ENCODE measurements around the gene ACTR6.
A peak's percentile ranks its signal among the peaks of the same experiment; 100 is the strongest.
"Not testable (repeated sequence)": the region's sequence is repeated elsewhere in the genome, so short reads cannot be mapped to it uniquely, and the experiment has no call there.

The ACTR6 gene

DNA sequence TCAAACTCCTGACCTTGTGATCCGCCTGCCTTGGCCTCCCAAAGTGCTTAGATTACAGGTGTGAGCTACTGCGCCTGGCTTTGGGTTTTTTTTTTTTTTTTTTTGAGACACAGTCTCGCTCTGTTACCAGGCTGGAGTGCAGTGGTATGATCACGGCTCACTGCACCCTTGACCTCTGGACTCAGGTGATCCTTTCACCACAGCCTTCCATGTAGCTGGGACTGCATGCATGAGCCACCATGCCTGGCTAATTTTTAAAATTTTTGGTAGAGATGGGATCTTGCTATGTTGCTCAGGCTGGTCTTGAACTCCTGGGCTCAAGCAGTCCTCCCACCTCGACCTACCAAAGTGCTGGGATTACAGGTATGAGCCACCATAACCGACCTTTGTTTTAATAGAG lies 21.6 kb downstream of the ACTR6 start:
- not testable (repeated sequence) for DNase-seq

DNA sequence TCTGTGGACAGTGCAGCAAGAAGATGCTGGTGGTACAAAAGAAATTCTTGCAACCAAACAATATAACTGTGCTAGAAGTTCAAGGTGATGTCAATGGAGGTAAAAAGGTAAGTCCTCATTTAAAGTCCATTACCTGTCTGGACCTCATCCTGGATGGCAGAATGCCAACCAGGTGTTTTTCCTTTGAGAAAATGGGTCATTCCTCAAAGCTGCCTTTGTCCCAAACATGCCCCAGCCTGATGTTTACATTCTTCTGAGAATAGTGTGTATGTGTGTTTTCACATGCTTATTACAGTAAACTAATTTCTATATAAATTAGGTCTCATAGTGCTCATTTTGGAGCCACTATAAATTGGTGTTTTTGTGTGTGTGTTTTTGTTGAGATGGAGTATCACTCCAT lies 24.9 kb downstream of the ACTR6 start:
- no peak for DNase-seq

DNA sequence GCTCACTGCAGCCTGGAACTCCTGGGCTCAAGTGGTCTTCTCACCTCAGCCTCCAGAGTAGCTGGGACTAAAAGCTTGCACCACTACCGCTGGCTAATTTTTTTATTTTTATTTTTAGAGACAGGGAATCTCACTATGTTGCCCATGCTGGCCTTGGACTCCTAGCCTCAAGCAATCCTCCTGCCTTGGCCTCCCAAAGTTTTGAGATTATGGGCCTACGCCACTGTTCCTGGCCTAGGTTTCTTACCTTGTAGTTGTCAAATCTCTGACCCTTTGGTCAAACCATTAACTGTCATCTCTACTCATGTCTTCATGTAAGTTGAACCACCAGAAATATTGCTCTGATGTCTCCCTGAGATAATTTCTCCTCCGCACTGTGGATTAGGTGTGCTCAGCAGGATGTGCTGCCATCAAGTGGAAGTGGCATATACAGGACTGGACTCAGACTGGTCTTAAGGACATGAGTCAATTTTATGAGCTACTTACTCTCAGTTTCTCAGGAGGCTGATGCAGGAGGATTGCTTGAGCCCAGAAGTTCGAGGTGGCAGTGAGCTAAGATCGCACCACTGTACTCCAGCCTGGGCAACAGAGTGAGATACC lies 28.5 kb downstream of the ACTR6 start:
- DNase-seq: no peak

DNA sequence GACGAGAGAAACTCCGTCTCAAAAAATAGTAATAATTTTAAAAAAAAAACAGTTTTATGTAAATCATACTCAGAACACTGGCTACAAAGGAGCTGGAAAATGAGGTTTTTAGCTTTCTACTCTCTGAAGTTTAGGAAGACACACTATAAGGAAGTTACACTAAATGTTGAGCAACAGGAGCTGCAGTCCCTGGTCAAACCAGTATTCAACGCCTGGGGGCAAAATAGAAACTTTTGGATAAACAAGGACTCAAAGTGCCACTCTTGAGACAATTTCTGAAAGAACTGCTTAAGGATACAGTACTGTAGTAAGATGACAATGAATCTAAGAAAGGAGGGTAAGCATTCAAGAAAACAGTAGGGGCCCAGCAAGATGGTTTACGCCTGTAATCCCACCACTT lies 29.3 kb downstream of the ACTR6 start:
- DNase-seq: no peak

DNA sequence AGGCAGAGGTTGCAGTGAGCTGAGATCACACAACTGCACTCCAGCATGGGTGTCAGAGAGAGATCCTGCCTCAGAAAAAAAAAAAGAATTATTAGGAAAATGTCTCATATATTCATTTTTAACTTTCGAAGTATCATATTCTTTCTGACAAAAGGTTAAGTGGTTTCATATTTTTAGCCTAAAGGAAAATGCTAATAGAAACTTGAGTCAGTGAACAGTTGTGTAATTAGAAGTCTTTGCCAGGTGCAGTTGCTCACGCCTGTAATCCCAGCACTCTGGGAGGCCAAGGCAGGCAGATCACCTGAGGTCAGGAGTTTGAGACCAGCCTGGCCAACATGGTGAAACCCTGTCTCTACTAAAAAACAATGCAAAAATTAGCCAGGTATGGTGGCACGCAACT lies 31.3 kb downstream of the ACTR6 start:
- not testable (repeated sequence) for DNase-seq

DNA sequence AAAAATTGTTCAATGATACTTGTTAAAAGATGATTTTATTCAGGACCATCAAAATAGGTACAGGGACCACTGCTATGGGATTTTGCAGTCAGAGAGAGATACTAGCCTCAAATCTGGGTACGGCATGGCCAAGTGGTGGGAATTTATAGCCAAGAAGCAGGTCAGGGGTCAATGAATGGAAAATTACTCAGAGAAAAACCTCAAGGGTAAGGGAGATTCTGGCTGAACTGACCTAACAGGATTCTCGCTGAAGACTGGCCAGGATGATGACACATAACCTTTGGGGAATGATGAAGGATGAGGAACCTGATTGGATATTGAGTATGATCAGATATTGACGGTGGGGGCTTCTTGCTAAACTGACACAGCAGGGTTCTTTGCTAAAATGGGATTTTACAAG lies 33.6 kb downstream of the ACTR6 start:
- DNase-seq: no peak

DNA sequence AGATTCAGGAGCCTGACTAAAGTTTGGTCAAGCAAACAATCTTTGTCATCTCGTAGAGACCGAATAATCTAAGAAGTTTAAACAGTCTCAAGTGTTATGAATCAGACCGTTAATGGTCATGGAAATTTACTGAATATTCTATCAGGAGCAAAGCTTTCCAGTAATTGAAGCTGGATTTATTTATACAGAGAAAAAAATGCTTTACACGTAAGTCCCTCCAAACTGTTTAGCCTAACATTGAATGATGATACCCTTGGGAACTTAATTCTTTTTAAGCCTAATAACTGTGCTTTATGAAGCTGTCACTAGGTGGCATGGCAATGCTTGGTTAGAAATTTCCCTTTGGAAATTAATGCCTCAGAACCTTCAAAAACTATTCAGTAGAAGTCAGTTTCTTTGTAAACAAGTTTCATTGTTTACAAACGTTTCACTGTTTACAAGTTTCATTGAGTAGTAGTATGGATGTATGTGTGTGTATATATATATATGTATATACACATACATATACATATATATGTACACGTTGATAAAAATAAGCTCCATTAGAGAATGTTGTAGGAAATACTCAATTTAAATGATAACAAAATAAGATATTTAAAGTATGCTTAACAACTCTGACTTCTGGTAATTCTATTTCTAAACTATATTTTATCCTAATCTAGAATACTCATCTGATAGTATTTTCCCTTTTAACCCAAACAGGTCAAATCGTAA lies 34.1 kb downstream of the ACTR6 start:
- no peak for DNase-seq

DNA sequence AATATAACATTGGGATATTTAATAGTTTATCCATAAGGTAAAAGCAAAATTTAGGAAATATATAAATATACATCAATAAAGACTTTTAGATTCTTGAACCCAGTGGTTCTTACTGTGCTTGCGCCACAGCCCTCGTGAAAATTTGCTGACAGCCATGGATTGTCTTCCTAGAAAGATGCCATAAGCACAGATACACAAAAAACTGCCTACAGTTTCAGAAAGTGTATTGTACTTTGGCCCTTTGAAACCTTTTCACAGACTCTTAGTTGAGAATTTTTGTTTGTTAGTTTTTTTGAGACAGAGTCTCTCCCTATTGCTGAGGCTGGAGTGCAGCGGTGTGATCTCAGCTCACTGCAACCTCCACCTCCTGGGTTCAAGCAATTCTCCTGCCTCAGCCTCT lies 38.2 kb downstream of the ACTR6 start:
- no peak for DNase-seq

DNA sequence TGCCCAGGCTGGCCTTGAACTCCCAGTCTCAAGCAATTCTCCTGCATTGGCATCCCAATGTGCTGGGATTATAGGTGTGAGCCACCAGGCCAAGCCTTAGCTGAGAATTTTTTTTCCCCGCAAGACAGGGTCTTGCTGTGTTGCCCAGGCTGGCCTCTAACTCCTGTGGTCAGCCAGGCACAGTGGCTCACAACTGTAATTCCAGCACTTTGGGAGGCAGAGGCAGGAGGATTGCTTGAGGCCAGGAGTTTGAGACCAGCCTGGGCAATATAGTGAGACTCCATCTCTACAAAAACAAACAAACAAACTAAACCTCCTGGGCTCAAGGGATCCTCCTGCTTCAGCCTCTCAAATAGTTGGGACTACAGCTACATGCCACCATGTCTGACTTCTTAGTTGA lies 39.0 kb downstream of the ACTR6 start:
- DNase-seq: no peak

DNA sequence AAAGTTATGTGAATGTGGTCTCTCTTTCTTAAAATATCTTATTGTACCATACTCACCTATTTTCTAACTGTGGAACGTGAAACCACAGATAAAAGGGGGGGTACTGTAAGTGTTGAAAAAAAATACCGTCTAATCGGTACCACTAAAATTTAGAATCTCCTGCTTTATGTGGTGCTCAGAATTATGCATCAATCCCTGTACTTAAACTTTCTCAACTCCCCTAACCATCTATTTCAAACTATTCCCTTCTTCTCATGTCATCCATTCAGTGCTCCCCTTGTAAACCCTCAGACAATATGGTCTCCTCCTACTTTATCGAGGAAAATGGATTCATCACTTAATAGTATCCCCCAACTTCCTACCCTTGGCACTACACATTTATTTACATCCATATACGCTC lies 42.5 kb downstream of the ACTR6 start:
- DNase-seq: no peak

DNA sequence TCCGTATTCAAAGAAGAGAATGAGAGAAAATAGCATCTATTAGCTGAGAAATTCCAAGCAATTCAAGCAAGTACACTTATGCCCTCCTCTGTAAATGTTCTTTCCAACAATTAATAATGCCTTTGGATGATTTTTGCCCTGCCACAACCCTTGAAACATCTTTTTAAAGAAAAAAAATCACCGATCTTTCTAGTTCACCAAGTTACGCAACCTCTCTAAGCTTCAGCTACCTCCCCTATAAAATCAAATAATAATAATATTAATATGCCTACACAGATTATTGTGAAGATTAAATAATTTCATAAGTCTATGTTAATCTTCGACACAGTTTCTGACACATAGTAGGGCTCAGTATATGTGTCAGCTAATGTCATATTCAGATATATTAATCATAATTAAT lies 47.1 kb downstream of the ACTR6 start:
- no peak for DNase-seq

DNA sequence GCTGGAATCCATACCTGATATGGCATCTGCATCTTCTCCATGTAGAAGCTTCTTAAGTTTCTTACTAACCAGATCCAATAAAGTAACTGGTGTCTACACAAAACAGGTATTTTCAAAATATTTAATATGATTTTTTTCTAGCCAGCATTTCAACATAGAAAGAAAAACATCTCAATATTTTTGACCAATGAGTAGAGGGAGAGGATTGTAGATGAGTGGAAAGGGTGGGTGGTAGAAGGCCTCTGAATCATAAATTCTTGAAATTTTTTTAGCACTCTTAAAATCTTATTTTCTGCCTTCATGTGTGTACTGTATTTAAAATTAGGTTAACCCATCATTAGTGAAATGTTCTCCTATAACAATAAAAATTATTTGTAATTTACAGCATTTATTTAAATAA lies 48.3 kb downstream of the ACTR6 start:
- DNase-seq: no peak

DNA sequence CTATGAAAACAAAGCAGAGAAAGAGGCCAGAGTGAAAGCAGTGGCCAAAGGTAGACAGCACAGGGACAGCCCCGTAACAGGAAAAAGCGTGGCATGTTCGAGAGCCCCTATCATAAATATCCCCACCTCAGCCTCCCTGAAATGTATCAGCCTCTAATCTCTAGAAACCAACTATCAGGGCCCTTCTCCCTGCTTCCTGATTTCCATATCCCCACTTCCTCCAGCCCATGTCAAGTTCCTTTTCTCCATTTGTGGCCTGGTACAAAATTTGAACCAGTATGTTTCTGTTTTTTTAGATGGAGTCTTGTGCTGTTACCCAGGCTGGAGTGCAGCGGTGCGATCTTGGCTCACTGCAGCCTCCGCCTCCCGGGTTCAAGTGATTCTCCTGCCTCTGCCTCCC lies 49.3 kb downstream of the ACTR6 start:
- no peak for DNase-seq

DNA sequence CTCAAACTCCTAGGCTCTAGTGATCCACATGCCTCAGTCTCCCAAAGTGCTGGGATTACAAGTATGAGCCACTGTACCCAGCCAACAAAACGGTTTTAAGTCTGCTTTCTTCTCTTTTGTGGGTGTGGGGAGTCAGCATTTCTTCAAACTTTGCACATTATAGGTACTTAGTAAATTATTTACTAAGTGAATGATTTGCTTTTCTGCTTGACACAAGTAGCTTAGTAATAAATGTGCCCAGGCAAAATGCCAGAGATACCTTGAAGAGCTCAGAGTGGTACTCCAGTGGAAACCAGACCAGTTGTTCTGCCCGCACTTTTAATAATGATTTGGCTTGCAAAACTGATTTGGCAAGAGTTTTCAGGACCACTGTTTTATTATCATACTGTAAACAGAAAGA lies 51.3 kb downstream of the ACTR6 start:
- no peak for DNase-seq

DNA sequence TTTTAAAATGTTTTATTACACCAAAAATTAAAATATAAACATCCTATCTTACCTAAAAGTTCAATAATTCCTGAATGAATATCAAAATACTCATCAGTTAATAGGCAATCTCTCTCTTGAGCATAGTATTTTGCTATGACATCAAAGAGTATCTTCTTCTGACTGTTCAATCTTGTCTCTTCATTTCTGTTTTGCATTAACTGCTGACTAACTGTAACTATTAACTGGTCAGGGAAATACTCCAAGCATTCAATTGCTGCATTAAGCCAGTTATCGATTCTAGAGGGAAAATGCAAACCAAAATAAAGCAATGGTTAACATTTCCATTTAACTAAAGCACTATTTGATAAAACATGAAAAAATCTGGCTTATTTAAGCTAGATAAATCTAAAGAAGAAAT lies 52.8 kb downstream of the ACTR6 start:
- no peak for DNase-seq

DNA sequence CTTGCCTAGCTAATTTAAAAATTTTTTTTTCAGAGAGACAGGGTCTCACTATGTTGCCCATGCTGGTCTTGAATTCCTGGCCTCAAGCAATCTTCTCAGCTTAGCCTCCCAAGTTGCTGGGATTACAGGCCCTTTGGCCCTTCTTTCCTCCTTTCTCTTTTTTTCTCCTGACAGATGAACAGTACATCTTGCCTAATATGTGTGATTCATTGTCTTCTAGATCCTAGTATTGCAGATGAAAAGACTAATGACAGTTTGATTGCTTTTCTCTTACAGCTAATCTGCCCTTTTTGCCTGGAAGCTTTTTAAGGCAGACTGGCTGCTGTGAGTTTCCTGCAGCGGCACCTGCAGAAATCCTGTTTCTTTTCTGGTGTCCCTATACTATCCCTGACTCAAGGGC lies 54.3 kb downstream of the ACTR6 start:
- DNase-seq: no peak

DNA sequence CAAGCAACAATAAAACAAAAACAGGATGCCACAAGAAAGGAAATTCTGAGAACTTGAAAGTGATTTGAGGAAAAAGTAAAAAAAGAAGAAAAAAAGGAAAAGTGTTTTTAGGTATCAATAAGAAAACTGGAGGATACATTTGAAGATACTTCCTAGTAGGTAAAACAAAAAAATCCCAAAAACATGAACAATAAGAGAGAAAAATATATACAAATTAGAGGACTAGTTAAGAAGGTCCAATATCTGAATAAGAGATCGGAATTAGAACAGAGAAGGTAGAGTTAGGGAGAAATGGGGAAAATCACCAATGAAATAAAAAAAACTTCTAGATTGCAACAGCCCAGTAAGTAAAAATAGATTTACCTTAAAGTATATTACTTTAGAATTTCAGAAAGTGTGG lies 57.5 kb downstream of the ACTR6 start:
- DNase-seq: no peak

DNA sequence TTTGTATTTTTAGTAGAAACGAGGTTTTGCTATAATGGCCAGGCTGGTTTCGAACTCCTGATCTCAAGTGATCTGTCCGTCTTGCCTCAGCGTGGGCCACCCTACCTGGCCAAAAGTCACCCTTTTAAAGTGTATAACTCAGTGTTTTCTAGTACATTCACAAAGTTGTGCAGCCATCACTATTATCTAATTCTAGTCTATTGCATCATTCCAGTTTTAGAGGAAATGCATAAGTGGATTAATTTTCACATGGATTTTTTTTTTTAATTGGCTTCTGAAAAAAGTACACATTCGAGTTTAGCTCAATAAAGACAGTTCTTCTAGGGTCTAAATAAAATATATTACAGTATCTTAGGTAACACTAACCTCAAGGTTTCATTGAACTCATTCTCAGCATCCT lies 62.5 kb downstream of the ACTR6 start:
- DNase-seq: no peak

DNA sequence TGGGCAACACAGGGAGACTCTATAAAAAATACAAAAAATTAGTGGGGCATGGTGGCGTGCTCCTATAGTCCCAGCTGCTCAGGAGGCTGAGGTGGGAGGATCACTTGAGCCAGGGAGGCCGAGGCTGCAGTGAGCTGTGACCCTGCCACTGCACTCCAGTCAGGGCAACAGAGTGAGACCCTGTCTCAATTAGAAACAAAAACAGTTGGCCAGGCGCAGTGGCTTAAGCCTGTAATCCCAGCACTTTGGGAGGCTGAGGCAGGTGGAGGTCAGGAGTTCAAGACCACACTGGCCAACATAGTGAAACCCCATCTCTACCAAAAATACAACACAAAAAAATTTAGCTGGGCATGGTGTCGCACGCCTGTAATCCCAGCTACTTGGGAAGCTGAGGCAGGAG lies 64.5 kb downstream of the ACTR6 start:
- DNase-seq: not testable (repeated sequence)

DNA sequence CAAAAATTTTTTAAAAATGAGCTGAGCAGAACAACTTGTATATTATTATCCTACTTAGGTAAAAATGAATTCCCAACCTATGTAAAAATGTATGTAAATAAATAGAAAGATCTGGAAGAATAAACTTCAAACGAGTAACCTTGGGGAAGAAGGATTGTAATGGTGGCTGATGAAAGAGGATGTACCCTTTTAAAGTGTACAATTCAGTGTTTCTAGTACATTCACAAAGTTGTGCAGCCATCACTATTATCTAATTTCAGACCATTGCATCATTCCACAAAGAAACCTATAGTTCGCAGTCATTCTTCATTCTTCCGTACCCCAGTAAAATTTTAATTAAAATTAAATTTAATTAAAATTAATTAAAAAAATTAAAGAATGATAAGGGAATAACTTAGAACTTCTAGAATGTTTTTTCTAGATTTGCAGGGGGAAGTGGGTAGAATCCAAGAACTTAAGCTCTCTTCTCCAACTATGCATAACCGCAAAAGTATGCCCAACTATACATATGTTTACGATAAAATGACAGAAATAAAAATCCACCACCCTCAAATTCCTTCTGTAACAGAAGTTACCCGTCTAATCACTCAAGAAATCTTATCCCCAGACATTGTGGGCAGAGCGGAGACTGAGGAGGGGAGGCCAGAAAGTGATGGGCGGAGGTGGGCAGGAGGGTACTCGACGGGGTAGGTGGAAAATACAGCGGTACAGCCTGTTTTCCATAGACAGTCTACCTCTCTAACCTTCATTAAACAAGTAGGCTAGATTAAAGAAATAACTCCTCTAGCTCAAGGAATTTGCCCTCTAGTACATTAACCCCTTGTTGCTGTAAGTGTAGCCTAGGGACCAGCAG lies 65.3 kb downstream of the ACTR6 start:
- no peak for DNase-seq

DNA sequence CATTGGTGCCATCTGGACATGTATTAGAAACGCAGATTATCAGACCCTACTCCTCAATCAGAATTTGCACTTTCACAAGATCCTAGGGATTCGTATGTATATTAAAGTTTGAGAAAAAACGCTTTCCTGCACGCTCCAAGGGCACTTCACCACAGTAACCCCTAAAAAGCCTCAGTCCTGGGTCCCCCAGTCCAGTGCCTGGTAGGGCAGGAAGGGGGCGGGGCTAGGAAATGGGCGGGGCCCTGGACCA lies 65.9 kb downstream of the ACTR6 start:
- DNase-seq: no peak

DNA sequence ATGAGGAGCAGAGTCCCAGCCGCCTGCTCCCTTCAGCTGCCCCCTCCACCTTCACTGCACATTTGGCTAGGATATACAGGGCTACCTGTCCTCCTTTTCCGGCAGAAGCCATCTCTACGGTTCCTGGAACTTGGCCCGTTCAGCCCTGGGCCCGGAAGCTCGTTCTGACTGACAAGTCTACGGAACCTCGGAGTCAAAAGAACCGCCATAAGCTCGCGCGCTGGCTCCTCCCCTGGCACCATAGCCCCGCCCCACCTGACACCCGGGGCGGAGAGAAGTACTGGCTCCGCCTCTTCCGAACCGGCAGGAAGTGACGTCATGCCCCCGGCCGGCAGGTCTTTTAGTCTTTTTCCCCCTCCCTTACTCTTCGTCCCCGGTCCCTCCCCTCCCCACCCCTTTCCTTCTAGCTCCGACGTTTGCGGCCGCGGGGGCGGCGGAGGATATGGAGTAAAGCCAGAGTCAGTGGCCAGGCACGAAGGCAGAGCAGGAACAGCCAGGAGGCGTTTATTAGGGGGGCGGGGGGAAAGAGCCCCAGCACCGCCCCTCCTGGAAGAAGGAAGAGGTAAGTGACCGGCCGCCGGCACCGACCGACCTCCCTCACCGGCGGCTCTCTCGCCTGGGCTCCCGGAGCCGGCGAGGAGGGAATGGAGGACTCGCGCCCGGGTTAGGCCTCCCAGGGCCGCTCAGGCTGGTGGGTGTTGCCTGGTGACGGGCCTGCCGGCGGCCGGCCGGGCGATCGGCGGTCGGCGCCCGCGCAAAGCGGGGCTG lies 66.4 kb downstream of the ACTR6 start, which contains the start of the genes DEPDC4 and SCYL2:
DEPDC4 (minus strand) TSS at position 245 of the 768 bp plus-strand sequence; CDS start at position 242, 3 bp downstream.
SCYL2 (plus strand) TSS at position 343 of the 768 bp plus-strand sequence. CDS start 15,794 bp downstream, outside the sequence.
- peak; percentile 95 for DNase-seq

DNA sequence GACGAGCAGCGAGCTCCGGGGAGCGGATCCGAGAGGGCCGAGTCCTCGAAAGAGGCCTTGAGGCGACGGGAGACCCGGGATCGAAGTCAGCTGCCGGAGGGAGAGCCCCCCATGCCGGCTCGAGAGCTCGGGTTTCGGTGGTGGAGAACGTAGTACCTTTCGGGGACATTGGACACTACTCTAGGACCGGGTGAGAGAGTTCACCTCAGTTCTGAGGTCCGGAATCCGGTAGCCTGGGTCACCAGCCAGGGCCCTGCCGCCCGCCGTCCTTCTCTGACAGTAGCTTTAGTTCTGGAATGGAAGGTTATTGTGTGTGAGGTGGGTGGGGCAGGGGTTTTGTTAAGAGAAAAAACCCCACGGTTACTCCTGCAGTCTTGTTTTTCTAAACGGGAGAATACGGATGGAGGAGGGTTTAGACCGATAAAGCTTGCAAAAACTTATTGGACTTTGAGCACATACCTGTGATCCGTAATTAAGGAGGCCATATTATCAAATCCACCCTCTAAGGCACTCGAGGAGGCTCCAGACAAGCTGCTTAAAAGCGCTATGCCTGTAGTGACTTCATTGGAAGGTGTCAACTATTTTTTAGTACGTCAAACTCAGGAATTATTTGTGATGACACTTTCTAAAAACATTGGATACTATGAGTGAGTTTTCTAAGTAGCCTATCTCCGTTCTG lies 67.1 kb downstream of the ACTR6 start:
- no peak for DNase-seq
